Activated CD8-positive, alpha-beta T cell treated with anti-CD3 and anti-CD28 coated beads for 36 hours (primary cell): ENCODE results near the gene KCNK10. TPM values are rescaled to one million over a fixed set of nuclear protein-coding genes. Genes with fewer than 3 reads are reported as not detected.

Experiments
- ATAC-seq: fragments of 200-7000 bp; cut with Tn5 transposase; one replicate; pipeline ENCODE4 v1.10.0; 2021; ENCODE audit warnings: mild to moderate bottlenecking, moderate library complexity
- CTCF ChIA-PET: fragments of 350-600 bp; sonication (Branson Sonifier 250); formaldehyde crosslinking; loops from one replicate; lab custom pipeline; 2021; ENCODE audit warnings: antibody characterized with exemption; lab: Charles Lee
- POLR2A ChIA-PET: fragments of 350-600 bp; sonication (Branson Sonifier 250); formaldehyde crosslinking; loops from one replicate; lab custom pipeline; 2021; ENCODE audit warnings: antibody characterized with exemption; lab: Charles Lee
- DNase-seq: peaks from one replicate; pipeline ENCODE4 v3.0.0-alpha.2; 2020
- H3K27ac Mint-ChIP-seq: one replicate; pipeline ENCODE4 v1.8.0; 2021; ENCODE audit warnings: mild to moderate bottlenecking, mixed read lengths
- H3K27me3 Mint-ChIP-seq: one replicate; pipeline ENCODE4 v1.8.0; 2021; ENCODE audit warnings: mixed read lengths
- H3K36me3 Mint-ChIP-seq: one replicate; pipeline ENCODE4 v1.8.0; 2021; ENCODE audit warnings: low read depth, mixed read lengths
- H3K4me1 Mint-ChIP-seq: one replicate; pipeline ENCODE4 v1.8.0; 2021; ENCODE audit warnings: low read depth, mixed read lengths
- H3K4me3 Mint-ChIP-seq: one replicate; pipeline ENCODE4 v1.8.0; 2021; ENCODE audit warnings: mild to moderate bottlenecking, moderate library complexity, mixed read lengths
- H3K9me3 Mint-ChIP-seq: one replicate; pipeline ENCODE4 v1.8.0; 2021; ENCODE audit warnings: mixed read lengths
- intact Hi-C: fragments of 100-400 bp; cut with micrococcal nuclease; formaldehyde crosslinking; loops from one replicate; pipeline ENCODE4 v1.10.0; 2022
- total RNA-seq, 2 experiments: library from RNA; stranded (reverse); gene quantifications; one replicate each; pipeline ENCODE4 v1.2.3, GENCODE V29; 2021
- TF ChIP-seq, protein P1 (sequence below): fragments of 200-600 bp; IDR thresholded peaks from one replicate; pipeline ENCODE4 v1.8.0; 2022; ENCODE audit warnings: antibody characterized with exemption, mild to moderate bottlenecking

The KCNK10 gene
- total RNA-seq, 2 experiments from 2014 or later, result not detected

DNA sequence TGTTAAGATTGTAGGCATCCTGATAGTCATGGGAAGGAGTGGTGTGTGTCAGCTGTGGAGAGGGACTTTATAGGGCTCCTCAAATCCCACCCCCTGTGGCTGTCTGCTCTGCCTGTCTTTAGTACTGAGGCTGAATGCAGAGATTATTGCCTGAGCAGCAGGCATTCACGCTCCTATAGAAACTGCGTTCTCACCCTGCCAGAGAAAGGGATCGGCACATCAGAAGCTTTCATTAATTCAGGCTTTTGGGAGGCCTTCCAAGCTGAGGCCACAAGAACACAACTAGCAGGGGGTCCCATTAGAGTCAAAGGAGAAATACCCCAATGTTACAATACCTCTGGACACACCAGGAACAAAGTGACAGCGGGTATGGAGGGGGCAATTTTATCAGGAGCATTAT is 12.6 kb downstream of the KCNK10 start:
- POLR2A ChIA-PET, result no interaction called here
- TF ChIP-seq, protein P1, sequence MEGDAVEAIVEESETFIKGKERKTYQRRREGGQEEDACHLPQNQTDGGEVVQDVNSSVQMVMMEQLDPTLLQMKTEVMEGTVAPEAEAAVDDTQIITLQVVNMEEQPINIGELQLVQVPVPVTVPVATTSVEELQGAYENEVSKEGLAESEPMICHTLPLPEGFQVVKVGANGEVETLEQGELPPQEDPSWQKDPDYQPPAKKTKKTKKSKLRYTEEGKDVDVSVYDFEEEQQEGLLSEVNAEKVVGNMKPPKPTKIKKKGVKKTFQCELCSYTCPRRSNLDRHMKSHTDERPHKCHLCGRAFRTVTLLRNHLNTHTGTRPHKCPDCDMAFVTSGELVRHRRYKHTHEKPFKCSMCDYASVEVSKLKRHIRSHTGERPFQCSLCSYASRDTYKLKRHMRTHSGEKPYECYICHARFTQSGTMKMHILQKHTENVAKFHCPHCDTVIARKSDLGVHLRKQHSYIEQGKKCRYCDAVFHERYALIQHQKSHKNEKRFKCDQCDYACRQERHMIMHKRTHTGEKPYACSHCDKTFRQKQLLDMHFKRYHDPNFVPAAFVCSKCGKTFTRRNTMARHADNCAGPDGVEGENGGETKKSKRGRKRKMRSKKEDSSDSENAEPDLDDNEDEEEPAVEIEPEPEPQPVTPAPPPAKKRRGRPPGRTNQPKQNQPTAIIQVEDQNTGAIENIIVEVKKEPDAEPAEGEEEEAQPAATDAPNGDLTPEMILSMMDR, result no peak
- CTCF ChIA-PET, result no interaction called here
- H3K27me3 Mint-ChIP-seq, result peaks cover 15% of the 10 kb centered on the region
- ATAC-seq (no peak), DNase-seq (no peak)
- H3K27ac Mint-ChIP-seq, result no peak overlapping the region
- no peak overlapping the region for H3K4me3 Mint-ChIP-seq
- H3K4me1 Mint-ChIP-seq, result no peaks in the 10 kb centered on the region
- intact Hi-C loops, result no loop called here
- H3K9me3 Mint-ChIP-seq, result peaks cover 3% of the 10 kb centered on the region
- no peaks in the 10 kb centered on the region for H3K36me3 Mint-ChIP-seq

DNA sequence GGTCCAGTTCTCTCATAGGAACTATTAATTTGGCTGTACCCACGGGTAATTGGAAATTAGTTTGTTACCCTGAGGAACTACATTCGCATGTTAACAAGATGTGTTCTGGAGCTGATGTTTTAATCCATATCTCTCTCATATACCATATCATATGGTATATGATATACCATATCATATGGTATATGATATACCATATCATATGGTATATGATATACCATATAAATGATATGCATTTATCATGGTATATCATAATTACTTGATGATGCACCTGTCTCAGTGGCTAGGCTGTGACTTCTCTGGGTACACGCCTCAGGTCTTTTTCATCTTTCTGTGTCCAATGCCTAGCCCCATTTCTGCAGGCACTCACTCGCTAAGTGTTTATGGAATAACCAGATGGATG is 13.0 kb downstream of the KCNK10 start:
- POLR2A ChIA-PET, result no interaction called here
- peaks cover 3% of the 10 kb centered on the region for H3K9me3 Mint-ChIP-seq
- H3K36me3 Mint-ChIP-seq, result no peaks in the 10 kb centered on the region
- no peak overlapping the region for H3K4me3 Mint-ChIP-seq
- no peak for ATAC-seq
- CTCF ChIA-PET, result no interaction called here
- no peak overlapping the region for H3K27ac Mint-ChIP-seq
- H3K4me1 Mint-ChIP-seq, result no peaks in the 10 kb centered on the region
- H3K27me3 Mint-ChIP-seq, result peaks cover 15% of the 10 kb centered on the region
- TF ChIP-seq, protein P1, result no peak
- no peak for DNase-seq
- intact Hi-C loops, result no loop called here

DNA sequence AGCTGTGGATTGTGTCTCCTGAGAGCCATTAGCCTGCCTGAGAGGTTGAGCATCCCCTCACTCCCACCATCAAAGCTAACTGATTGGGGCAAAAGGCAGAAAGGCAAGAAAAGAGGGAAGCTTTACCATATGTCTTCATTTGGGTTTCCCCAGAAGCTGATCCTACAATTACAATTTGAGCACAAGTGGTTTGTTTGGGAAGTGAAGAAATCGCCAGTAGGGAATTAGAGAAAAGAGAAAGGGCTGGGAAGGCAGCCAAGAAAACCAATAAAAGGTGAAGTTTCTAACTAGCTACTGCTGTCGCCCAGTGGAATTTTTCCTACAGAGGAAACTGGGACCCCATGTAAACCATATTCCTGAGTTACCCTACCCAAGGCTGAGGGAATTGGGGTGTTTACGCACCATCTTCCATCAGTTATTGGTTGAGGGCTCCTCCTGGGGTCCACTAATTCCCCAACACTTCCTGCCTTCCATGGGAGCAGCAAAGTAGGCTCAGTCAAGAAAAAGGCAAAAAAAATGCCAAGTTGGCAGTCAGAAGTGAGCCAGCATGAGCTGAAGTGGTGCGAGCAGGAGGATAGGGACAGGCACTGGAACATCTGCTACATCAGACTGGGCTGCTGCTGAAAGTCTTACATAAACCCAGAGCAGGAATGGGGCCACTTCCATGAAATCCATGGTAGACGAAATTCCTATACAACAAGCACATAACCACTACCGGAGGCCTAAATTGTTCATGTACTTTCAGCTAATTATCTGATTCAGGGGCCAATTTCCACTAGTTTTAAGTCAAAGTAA is 17.3 kb downstream of the KCNK10 start:
- POLR2A ChIA-PET, result no interaction called here
- peaks cover 11% of the 10 kb centered on the region for H3K27me3 Mint-ChIP-seq
- TF ChIP-seq, protein P1, result no peak
- intact Hi-C loops, result no loop called here
- ATAC-seq, result no peak
- no peaks in the 10 kb centered on the region for H3K36me3 Mint-ChIP-seq
- CTCF ChIA-PET, result no interaction called here
- no peak overlapping the region for H3K27ac Mint-ChIP-seq
- no peaks in the 10 kb centered on the region for H3K4me1 Mint-ChIP-seq
- no peak for DNase-seq
- no peak overlapping the region for H3K4me3 Mint-ChIP-seq
- no peaks in the 10 kb centered on the region for H3K9me3 Mint-ChIP-seq

DNA sequence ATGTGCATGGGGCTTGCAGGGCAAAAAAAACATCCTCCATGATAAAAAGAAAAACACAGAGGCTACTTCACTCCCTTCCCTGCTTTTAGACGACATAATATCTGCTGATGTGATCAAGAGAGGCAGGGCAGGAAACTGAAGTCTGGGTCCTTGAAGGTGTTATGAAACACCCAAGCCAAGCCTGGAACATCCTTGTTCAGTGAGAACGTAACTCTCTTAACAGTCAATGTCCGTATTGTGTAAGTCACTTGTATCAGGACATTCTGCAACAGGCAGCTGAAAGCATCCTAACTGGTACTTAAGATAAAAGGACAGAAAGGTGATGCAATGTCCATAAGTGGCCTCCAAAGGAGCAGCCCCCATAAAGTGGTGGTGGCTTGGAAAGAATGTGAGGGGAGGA is 20.0 kb downstream of the KCNK10 start:
- H3K9me3 Mint-ChIP-seq, result no peaks in the 10 kb centered on the region
- no peak overlapping the region for H3K4me3 Mint-ChIP-seq
- CTCF ChIA-PET, result no interaction called here
- intact Hi-C loops, result no loop called here
- H3K4me1 Mint-ChIP-seq, result no peaks in the 10 kb centered on the region
- H3K36me3 Mint-ChIP-seq, result no peaks in the 10 kb centered on the region
- TF ChIP-seq, protein P1, result no peak
- H3K27ac Mint-ChIP-seq, result no peak overlapping the region
- DNase-seq, result no peak
- POLR2A ChIA-PET, result no interaction called here
- H3K27me3 Mint-ChIP-seq, result peaks cover 23% of the 10 kb centered on the region
- ATAC-seq, result no peak

DNA sequence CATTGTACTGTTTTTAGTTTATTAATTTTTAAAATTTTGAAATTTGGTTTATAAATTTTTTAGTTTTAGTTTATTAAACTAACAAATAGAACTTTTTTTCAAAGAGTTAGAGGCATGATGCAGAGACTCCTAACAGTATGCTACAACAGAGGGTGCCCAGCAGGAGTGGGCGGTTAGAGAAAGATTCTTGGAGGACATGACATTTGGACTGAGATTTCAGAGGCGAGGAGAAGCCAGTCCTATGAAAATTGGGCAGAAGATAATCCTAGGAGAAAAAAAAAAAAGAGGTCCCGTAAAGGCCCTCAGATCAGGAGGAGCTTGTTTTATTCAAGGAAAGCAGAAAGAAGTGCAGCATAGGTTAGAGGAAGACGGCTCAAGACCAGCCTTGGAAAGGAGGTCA is 21.7 kb downstream of the KCNK10 start:
- DNase-seq (no peak), ATAC-seq (no peak)
- CTCF ChIA-PET, result no interaction called here
- Mint-ChIP-seq H3K27ac (no peak overlapping the region), H3K9me3 (no peaks in the 10 kb centered on the region), H3K36me3 (no peaks in the 10 kb centered on the region), H3K27me3 (peaks cover 20% of the 10 kb centered on the region), H3K4me1 (no peaks in the 10 kb centered on the region), H3K4me3 (no peak overlapping the region)
- POLR2A ChIA-PET, result no interaction called here
- TF ChIP-seq, protein P1, result no peak
- intact Hi-C loops, result no loop called here
